Dedifferentiated amniotic fluid mesenchymal stem cell (primary cell): ENCODE results near the gene PSMB3.
"Not testable (repeated sequence)": the region's sequence is repeated elsewhere in the genome, so short reads cannot be mapped to it uniquely, and the experiment has no call there.

ENCODE experiments used
- DNase-seq: peaks from one replicate; pipeline ENCODE4 v3.0.0-alpha.2; 2016; ENCODE audit errors: extremely low spot score

The PSMB3 gene

GRCh38 chr17:38716368-38717005 is 36.1 kb upstream of the PSMB3 start:
- DNase-seq, result no peak

GRCh38 chr17:38717139-38717745 is 35.3 kb upstream of the PSMB3 start:
- no peak for DNase-seq

GRCh38 chr17:38719289-38719942 is 33.1 kb upstream of the PSMB3 start:
- DNase-seq, result no peak

DNA sequence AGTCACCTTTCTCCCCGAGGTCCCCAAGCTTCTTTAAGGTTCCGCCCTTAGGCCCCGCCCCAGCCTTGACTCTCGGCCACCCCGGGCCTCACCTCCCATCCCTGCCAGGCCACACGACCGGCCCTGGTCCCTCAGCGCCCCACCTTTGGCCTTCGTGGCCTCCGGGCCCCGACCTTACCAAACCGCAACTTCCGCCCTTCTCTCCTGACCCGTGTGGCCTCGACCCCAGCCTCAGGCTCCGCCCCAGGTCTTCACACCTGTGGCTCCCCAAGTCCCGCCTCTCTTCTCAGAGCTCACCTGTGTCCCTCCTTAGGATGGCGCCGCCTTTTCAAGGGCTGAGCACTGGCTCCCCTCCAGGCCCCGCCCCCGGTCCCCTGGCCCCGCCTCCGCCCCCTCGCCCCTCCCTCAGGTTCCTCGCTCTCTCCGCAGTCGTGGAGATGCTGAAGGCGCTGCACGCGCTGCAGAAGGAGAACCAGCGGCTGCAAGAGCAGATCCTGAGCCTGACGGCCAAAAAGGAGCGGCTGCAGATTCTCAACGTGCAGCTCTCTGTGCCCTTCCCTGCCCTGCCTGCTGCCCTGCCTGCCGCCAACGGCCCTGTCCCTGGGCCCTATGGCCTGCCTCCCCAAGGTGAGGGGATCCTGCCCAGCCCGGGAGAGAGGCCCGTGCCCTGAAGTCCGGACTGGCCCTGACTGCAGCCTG is 32.4 kb upstream of the PSMB3 start:
- DNase-seq, result no peak

- no peak for DNase-seq
These were observed 31.6 kb upstream of the PSMB3 start for GRCh38 chr17:38720941-38721340.

- DNase-seq, result no peak
These were observed 30.7 kb upstream of the PSMB3 start for GRCh38 chr17:38721802-38722201.

DNA sequence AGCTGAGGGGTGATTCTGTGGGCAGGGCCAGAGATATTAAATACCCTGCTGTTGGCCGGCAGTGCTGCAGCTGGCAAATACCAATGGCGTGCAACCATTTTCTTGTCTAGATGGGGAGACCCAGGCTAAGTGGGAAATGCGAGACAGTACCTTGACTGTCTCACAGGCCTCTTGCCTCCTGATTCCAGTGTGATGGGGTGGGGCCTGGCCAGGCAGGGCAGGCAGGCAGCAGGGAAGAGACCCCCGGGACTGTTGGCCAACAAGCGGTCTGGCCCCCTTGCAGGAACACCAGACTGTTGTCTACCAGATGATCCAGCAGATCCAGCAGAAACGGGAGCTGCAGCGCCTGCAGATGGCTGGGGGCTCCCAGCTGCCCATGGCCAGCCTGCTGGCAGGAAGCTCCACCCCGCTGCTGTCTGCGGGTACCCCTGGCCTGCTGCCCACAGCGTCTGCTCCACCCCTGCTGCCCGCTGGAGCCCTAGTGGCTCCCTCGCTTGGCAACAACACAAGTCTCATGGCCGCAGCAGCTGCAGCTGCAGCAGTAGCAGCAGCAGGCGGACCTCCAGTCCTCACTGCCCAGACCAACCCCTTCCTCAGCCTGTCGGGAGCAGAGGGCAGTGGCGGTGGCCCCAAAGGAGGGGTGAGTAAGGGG is 28.1 kb upstream of the PSMB3 start:
- DNase-seq, result no peak

GRCh38 chr17:38725066-38725465 is 27.5 kb upstream of the PSMB3 start:
- no peak for DNase-seq

- DNase-seq, result not testable (repeated sequence)
These were observed 26.4 kb upstream of the PSMB3 start for GRCh38 chr17:38726145-38726544.

DNA sequence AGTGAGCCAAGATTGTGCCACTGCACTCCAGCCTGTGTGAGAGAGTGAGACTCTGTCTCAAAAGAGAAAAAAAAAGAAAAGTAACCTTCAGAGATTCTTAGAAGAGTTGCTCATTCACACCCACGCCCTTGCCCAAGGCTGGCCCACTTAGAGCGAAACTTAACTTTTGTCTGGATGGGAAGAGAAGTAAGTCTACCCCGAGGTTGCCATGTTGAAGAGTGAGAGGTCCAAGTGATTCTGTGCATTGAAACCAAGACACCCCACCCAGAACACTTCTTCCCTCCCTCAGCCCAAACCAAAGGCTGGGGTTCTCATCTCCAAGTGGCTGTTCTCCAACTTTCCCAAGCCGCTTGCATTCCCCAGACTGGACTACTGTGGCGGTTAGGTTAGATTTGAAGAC is 24.8 kb upstream of the PSMB3 start:
- no peak for DNase-seq

- DNase-seq, result no peak
These were observed 24.2 kb upstream of the PSMB3 start for GRCh38 chr17:38728290-38728831.

- DNase-seq, result no peak
These were observed 23.1 kb upstream of the PSMB3 start for GRCh38 chr17:38729368-38729885.

GRCh38 chr17:38729886-38730525 is 22.5 kb upstream of the PSMB3 start, which contains the start of gene CISD3:
Gene CISD3 (plus strand): TSS chr17:38730341. CDS start chr17:38730359, 18 bp downstream.
- DNase-seq, result peak; percentile 72

GRCh38 chr17:38730526-38731379 is 21.8 kb upstream of the PSMB3 start:
- no peak for DNase-seq

DNA sequence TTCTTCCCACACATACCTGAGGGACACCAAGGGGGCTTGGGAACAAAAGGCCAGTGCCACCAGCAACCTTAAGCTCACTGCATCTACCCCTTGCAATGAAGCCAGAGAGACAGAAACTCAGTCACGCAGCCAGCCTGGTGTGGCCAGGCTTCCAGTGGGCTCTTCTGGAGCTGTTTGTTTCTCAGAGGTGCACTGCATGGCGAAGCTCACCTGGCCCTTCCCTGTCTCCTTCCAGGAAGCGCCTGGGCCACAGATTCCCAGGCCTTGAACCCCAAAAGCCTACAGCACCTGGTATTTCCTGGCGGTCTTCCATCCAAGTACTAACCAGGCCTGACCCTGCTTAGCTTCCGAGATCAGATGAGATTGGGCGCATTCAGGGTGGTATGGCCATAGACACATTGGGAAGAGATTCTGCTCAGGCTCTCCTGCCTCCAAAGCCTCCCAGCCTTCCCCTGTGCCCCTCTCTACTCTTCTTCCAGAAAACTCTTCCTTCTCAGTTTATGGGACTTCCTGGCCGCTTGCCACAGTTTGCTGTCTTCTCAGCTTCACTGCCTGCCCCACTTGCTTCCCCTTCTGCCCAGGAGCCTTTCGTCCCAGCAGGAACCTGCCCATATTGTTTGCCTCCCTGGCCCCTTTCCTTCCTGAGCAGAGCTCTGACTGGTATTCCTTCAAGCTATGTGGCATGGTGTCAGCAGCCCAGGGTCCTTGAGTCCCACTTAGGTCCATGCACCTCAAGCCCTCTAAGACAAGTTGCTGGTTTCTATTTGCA is 20.8 kb upstream of the PSMB3 start:
- no peak for DNase-seq

DNA sequence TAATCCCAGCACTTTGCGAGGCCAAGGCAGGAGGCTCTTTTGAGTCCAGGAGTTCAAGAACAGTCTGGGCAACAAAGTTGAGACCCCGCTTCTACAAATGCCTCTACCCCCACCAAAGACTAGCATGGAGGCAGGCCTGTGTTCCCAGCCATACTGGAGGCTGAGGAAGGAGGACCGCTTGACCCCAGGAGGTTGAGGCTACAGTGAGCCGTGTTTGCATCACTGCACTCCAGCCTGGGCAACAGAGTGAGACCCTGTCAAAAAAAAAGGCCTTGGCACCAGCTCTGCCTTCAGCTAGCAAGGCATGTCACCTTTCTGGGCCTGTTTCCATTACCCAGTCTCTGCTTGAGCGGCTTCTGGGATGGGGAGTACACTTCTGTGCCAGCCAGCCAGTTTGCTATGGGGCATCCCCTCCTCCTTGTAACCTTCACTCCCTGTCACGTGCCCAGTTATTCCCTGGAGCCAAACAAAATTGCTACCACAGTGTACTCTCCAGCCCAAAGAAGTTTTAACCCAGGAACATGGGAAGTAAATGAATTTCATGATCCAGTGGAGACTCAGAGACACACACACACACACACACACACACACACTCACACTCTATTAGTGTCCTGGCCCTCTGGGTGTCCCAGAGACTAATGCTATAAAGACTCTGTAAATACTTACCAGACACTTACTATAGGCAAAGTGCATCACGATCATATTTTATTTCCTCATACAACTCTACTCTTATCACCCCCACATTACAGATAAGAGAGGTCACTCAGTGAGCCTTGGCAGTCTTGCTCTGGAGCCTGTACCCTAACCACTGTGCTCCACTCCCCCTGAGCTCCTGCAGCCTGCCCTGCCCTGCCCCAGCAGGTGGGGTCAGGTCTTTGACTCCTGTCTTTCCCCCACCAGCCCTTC is 19.9 kb upstream of the PSMB3 start:
- no peak for DNase-seq

DNA sequence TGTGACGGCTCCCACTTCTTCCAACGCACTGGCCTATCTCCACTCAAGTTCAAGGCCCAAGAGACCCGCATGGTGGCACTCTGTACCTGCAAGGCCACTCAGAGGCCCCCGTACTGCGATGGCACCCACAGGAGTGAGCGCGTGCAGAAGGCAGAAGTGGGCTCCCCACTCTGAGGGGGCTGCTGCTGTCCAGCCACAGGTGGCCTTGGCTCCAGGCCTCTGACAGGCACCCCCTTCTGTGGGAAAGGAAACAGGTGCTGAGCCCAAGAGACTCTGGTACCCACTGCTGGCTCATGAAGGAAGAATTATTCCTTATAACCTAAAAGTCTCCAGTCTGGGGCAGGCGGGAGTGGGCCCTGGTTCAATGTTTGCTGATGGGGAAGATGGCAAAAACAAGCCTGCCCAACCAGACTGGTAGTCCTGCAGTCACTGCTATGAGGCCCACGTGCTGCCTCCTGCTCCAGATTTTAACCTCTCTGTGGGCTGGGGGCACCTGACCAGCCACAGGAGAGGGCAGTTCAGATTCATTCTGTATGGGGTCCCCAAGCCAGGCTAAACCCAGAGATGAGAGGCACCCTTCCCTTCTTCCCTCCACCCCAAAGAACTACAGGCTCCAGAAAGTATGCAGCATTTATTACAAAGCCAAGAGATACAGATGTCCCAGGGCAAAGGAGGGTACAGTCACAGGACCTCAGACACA is 19.1 kb upstream of the PSMB3 start:
- DNase-seq, result no peak
